H1 (cell line): ENCODE measurements around the gene MPPE1. TPM values are rescaled to one million over a fixed set of nuclear protein-coding genes. Genes with fewer than 3 reads are reported as not detected.

Experiments
- CTCF ChIA-PET: fragments of 300-600 bp; sonication (Branson Sonifier 250); formaldehyde crosslinking; loops from one replicate; lab custom pipeline; 2021; ENCODE audit not compliant: partially characterized antibody; lab: Charles Lee
- POLR2A ChIA-PET: fragments of 300-600 bp; sonication (Branson Sonifier 250); formaldehyde crosslinking; loops from one replicate; lab custom pipeline; 2021; ENCODE audit warnings: inconsistent platforms; ENCODE audit not compliant: partially characterized antibody; lab: Charles Lee
- DNase-seq, 2 experiments: peaks; one replicate each; pipeline versions ENCODE4 v3.0.0 to v3.0.0-alpha.2; 2010 to 2022; ENCODE audit warnings: low spot score in 2 of 2, low read depth in 1 of 2, mixed read lengths in 1 of 2
- FAIRE-seq: peaks from 2 replicates; lab custom pipeline; 2011; peaks lifted over from hg19 to GRCh38; lab: Jason Lieb, UNC
- H2AFZ ChIP-seq: 2 replicates; pipeline ENCODE4 v1.8.1; 2012; ENCODE audit warnings: low read length, inconsistent platforms
- H2AK5ac ChIP-seq: 2 replicates; pipeline ENCODE4 v1.6.1; 2013; ENCODE audit warnings: low read depth, low read length
- H2BK120ac ChIP-seq: replicated peaks from 2 replicates; pipeline ENCODE3; 2013; ENCODE audit warnings: low read depth, low read length, inconsistent platforms
- H2BK12ac ChIP-seq: 2 replicates; pipeline ENCODE4 v1.6.1; 2013; ENCODE audit warnings: low read depth, low read length
- H2BK15ac ChIP-seq: 2 replicates; pipeline ENCODE4 v1.6.1; 2013; ENCODE audit warnings: low read length
- H2BK20ac ChIP-seq: 2 replicates; pipeline ENCODE4 v1.6.1; 2013; ENCODE audit warnings: low read length
- H2BK5ac ChIP-seq: 2 replicates; pipeline ENCODE4 v1.6.1; 2013; ENCODE audit warnings: low read depth, low read length
- H3K14ac ChIP-seq: 2 replicates; pipeline ENCODE4 v1.6.1; 2013; ENCODE audit warnings: inconsistent platforms; ENCODE audit not compliant: insufficient read length
- H3K18ac ChIP-seq: 2 replicates; pipeline ENCODE4 v1.6.1; 2013; ENCODE audit warnings: low read length; ENCODE audit errors: extremely low read depth
- H3K23ac ChIP-seq: 2 replicates; pipeline ENCODE4 v1.6.1; 2013; ENCODE audit warnings: inconsistent platforms; ENCODE audit not compliant: insufficient read length
- H3K23me2 ChIP-seq: 2 replicates; pipeline ENCODE4 v1.6.1; 2013; ENCODE audit warnings: low read depth, low read length
- H3K27ac ChIP-seq: 2 replicates; pipeline ENCODE4 v1.6.1; 2011; ENCODE audit warnings: low read depth, low read length, inconsistent platforms
- H3K27me3 ChIP-seq, 4 experiments: replicated peaks in 1 of 4; 1 replicate in 1 of 4; 2 replicates in 3 of 4; pipeline versions ENCODE4 v1.6.1 to v1.8.1; 2011 to 2013; ENCODE audit warnings: low read length in 3 of 4, mild to moderate bottlenecking in 3 of 4, inconsistent platforms in 2 of 4, mixed read lengths in 2 of 4, moderate library complexity in 1 of 4; ENCODE audit not compliant: control insufficient read depth in 3 of 4, insufficient read depth in 3 of 4; ENCODE audit errors: extremely low read depth in 1 of 4
- H3K36me3 ChIP-seq, 4 experiments: 2 replicates each; pipeline versions ENCODE4 v1.6.1 to v1.8.1; 2011 to 2013; ENCODE audit warnings: mild to moderate bottlenecking in 4 of 4, low read length in 3 of 4, moderate library complexity in 2 of 4, control low read depth in 1 of 4, inconsistent platforms in 1 of 4; ENCODE audit not compliant: insufficient read depth in 4 of 4, control insufficient read depth in 2 of 4
- H3K4ac ChIP-seq: replicated peaks from 2 replicates; pipeline ENCODE3; 2013; ENCODE audit warnings: low read length, low read depth, mixed read lengths, inconsistent platforms; ENCODE audit not compliant: insufficient read length
- H3K4me1 ChIP-seq, 4 experiments: replicated peaks in 1 of 4; 1 replicate in 1 of 4; 2 replicates in 3 of 4; pipeline versions ENCODE4 v1.6.1 to v1.8.1; 2011 to 2013; ENCODE audit warnings: low read length in 3 of 4, inconsistent platforms in 2 of 4, mixed read lengths in 1 of 4; ENCODE audit not compliant: insufficient read depth in 4 of 4, control insufficient read depth in 3 of 4
- H3K4me2 ChIP-seq, 2 experiments: 2 replicates each; pipeline versions ENCODE4 v1.6.1 to v1.8.1; 2011 to 2013; ENCODE audit warnings: low read depth in 2 of 2, low read length in 2 of 2, control low read depth in 1 of 2, inconsistent platforms in 1 of 2, mild to moderate bottlenecking in 1 of 2; ENCODE audit not compliant: insufficient read depth in 1 of 2
- H3K4me3 ChIP-seq, 4 experiments: fragments of 200-600, 300-600 bp in 1 of 4; sonication (generic), shearing (Covaris generic), sonication (Bioruptor Twin) in 1 of 4; 2 replicates each; pipeline versions ENCODE4 v1.5.1 to v1.8.1; 2011 to 2016; ENCODE audit warnings: low read length in 4 of 4, low read depth in 3 of 4, control low read depth in 2 of 4, inconsistent platforms in 2 of 4, mild to moderate bottlenecking in 2 of 4, mixed read lengths in 1 of 4, moderate library complexity in 1 of 4; ENCODE audit not compliant: insufficient read depth in 2 of 4; ENCODE audit errors: extremely low read depth in 1 of 4
- H3K56ac ChIP-seq: replicated peaks from 2 replicates; pipeline ENCODE3; 2013; ENCODE audit warnings: low read depth, mild to moderate bottlenecking, mixed read lengths, low read length, inconsistent platforms; ENCODE audit not compliant: insufficient read length
- H3K79me1 ChIP-seq: 2 replicates; pipeline ENCODE4 v1.6.1; 2013; ENCODE audit warnings: low read depth, low read length, control low read depth
- H3K79me2 ChIP-seq, 2 experiments: 2 replicates each; pipeline versions ENCODE4 v1.6.1 to v1.8.1; 2012 to 2013; ENCODE audit warnings: low read length in 2 of 2, mild to moderate bottlenecking in 2 of 2, inconsistent platforms in 1 of 2; ENCODE audit not compliant: insufficient read depth in 2 of 2, control insufficient read depth in 1 of 2
- H3K9ac ChIP-seq, 4 experiments: replicated peaks in 1 of 4; 1 replicate in 1 of 4; 2 replicates in 3 of 4; pipeline versions ENCODE4 v1.6.1 to v1.8.1; 2011 to 2013; ENCODE audit warnings: low read depth in 3 of 4, low read length in 3 of 4, control low read depth in 2 of 4, mild to moderate bottlenecking in 2 of 4, moderate library complexity in 2 of 4, inconsistent platforms in 1 of 4; ENCODE audit errors: extremely low read depth in 1 of 4
- H3K9me3 ChIP-seq, 2 experiments: 2 replicates each; pipeline versions ENCODE4 v1.6.1 to v1.8.1; 2012 to 2013; ENCODE audit warnings: mild to moderate bottlenecking in 2 of 2, moderate library complexity in 2 of 2, control low read depth in 1 of 2, inconsistent platforms in 1 of 2, low read depth in 1 of 2, low read length in 1 of 2, mixed read lengths in 1 of 2; ENCODE audit not compliant: insufficient read depth in 2 of 2
- H4K20me1 ChIP-seq, 2 experiments: replicated peaks in 1 of 2; 2 replicates each; pipeline versions ENCODE3 to v1.8.1; 2011 to 2013; ENCODE audit warnings: inconsistent platforms in 2 of 2, low read length in 2 of 2, mild to moderate bottlenecking in 1 of 2; ENCODE audit not compliant: insufficient read depth in 2 of 2, control insufficient read depth in 1 of 2
- H4K5ac ChIP-seq: 2 replicates; pipeline ENCODE4 v1.6.1; 2013; ENCODE audit warnings: low read length, low read depth, mixed read lengths, inconsistent platforms; ENCODE audit not compliant: insufficient read length
- H4K8ac ChIP-seq: 2 replicates; pipeline ENCODE4 v1.8.0; 2013; ENCODE audit warnings: mild to moderate bottlenecking, moderate library complexity, low read length, inconsistent platforms; ENCODE audit not compliant: insufficient read depth; ENCODE audit errors: extremely low read depth
- H4K91ac ChIP-seq: replicated peaks from 2 replicates; pipeline ENCODE3; 2013; ENCODE audit warnings: low read length, mixed read lengths, inconsistent platforms; ENCODE audit not compliant: insufficient read length
- ASH2L ChIP-seq: fragments of 200-600, 300-600 bp; sonication (generic); IDR thresholded peaks from one replicate; pipeline ENCODE4 v1.7.1; 2017; ENCODE audit warnings: low read length
- ATF2 ChIP-seq: IDR thresholded peaks from 2 replicates; pipeline ENCODE4 v1.6.1; 2012; ENCODE audit warnings: low read length, inconsistent platforms
- BCL11A ChIP-seq, 2 experiments: IDR thresholded peaks; one replicate each; pipeline ENCODE4 v1.6.1; 2011; ENCODE audit warnings: low read depth in 2 of 2, low read length in 2 of 2, mild to moderate bottlenecking in 2 of 2
- CBX8 ChIP-seq: fragments of 300-800, 300-1000 bp; sonication (generic); IDR thresholded peaks from 2 replicates; pipeline ENCODE4 v1.7.1; 2016; ENCODE audit warnings: low read depth, low read length, borderline replicate concordance
- FOSL1 ChIP-seq: IDR thresholded peaks from 2 replicates; pipeline ENCODE4 v1.6.1; 2011; ENCODE audit warnings: mild to moderate bottlenecking, low read depth, low read length, moderate library complexity; ENCODE audit not compliant: insufficient read depth
- NRF1 ChIP-seq: IDR thresholded peaks from 2 replicates; pipeline ENCODE4 v1.6.1; 2011; ENCODE audit warnings: mild to moderate bottlenecking, low read depth, low read length, improper control_type of control experiment
- POU5F1 ChIP-seq: IDR thresholded peaks from 2 replicates; pipeline ENCODE4 v1.6.1; 2011; ENCODE audit warnings: low read depth, mild to moderate bottlenecking, low read length, moderate library complexity
- RBBP5 ChIP-seq: IDR thresholded peaks from 2 replicates; pipeline ENCODE4 v1.7.1; 2012; ENCODE audit warnings: low read depth, mild to moderate bottlenecking, inconsistent platforms, low read length, moderate library complexity, borderline replicate concordance
- RNF2 ChIP-seq: fragments of 200-900, 300-1000 bp; sonication (generic); IDR thresholded peaks from 2 replicates; pipeline ENCODE4 v1.7.1; 2016; ENCODE audit warnings: borderline replicate concordance, low read depth, mild to moderate bottlenecking, antibody characterized with exemption, low read length; ENCODE audit not compliant: poor library complexity, severe bottlenecking; ENCODE audit errors: missing control alignments
- SP1 ChIP-seq: IDR thresholded peaks from 2 replicates; pipeline ENCODE4 v1.6.1; 2011; ENCODE audit warnings: low read depth, low read length
- SP4 ChIP-seq: IDR thresholded peaks from 2 replicates; pipeline ENCODE4 v1.6.1; 2012; ENCODE audit warnings: low read length, inconsistent platforms
- TBP ChIP-seq: IDR thresholded peaks from 2 replicates; pipeline ENCODE4 v1.6.1; 2011; ENCODE audit warnings: low read depth, low read length, improper control_type of control experiment
- TEAD4 ChIP-seq: IDR thresholded peaks from 2 replicates; pipeline ENCODE4 v1.6.1; 2012; ENCODE audit warnings: low read depth, low read length, inconsistent platforms, mixed read lengths
- WGBS, 2 experiments: shearing (Covaris generic) in 1 of 2; methylation state at CpG; one replicate each; pipeline versions ENCODE4 v1.1.6 to v1.1.7; 2013 to 2015; ENCODE audit warnings: low lambda C conversion rate in 2 of 2, mixed read lengths in 2 of 2, inconsistent platforms in 1 of 2, low coverage in 1 of 2, missing lambda C conversion rate in 1 of 2; ENCODE audit not compliant: insufficient replicate concordance in 2 of 2, insufficient coverage in 1 of 2, insufficient read length in 1 of 2; ENCODE audit errors: extremely low coverage in 1 of 2, missing lambda C conversion rate in 1 of 2; 5-methylcytosine and 5-hydroxymethylcytosine counted together
- polyA plus RNA-seq, 7 experiments: library from polyadenylated mRNA; depleted of rRNA in 3 of 7; stranded (reverse) in 5 of 7; unstranded in 2 of 7; fragments of >200 nt in 5 of 7; fragments of 200-250 nt in 2 of 7; gene quantifications; 1 replicate in 5 of 7; 2 replicates in 1 of 7; 4 replicates in 1 of 7; pipeline versions ENCODE4 v1.2.1 to v1.2.3, GENCODE V29; 2011 to 2013; ENCODE audit warnings: missing spikeins in 2 of 7, mixed read lengths in 2 of 7
- total RNA-seq: library from RNA; stranded (reverse); fragmentation: NEBNext Ultra II Directional; extraction: Animal tissue kit (Norgen Biotek cat#: 25700); gene quantifications from 2 replicates; pipeline ENCODE4 v1.2.1, GENCODE V29; 2021

Gene MPPE1
- total and polyA plus RNA-seq, 2 of the 8 experiments (the other 6 are each of a cell fraction or from before 2014, with no cell fraction given) = 13.7 to 20.9 TPM

- no peak overlapping the region for H2AK5ac ChIP-seq
- no peaks in the 10 kb centered on the region for H4K20me1 ChIP-seq
- POLR2A ChIA-PET = interaction anchor here (2.2 kb wide), 1 partner anchor 71 kb away, joined by 9 read pairs; the partner anchor contains the start of gene IMPA2
- no peak overlapping the region for H3K4me2 ChIP-seq
- H2BK12ac ChIP-seq = no peak overlapping the region
- H3K79me2 ChIP-seq = no peaks in the 10 kb centered on the region
- DNase-seq (no peak), FAIRE-seq (no peak)
- peaks cover 10% of the 10 kb centered on the region; the same call in 1 of the 2 replicates for H3K23me2 ChIP-seq
- no peak overlapping the region for H2BK120ac ChIP-seq
- H2AFZ ChIP-seq = no peak overlapping the region
- H3K4me1 ChIP-seq = peaks cover 2 to 12% (median 5%) of the 10 kb centered on the region in 4 experiments; a peak in 6 of 7 replicates
- H3K9ac ChIP-seq = no peak overlapping the region
- H3K23ac ChIP-seq = no peak overlapping the region
- H3K27ac ChIP-seq = no peak overlapping the region
- no peak overlapping the region for H4K5ac ChIP-seq
- CTCF ChIA-PET = interaction anchor here (0.8 to 1.2 kb wide), 3 partner anchors 85 to 174 kb away, joined by 4 to 5 read pairs (median 4); no protein-coding TSS in a partner anchor
- H3K4me3 ChIP-seq = no peak overlapping the region
- no peak overlapping the region for H2BK20ac ChIP-seq
- no peak overlapping the region for H3K4ac ChIP-seq
- H3K36me3 ChIP-seq = no peaks in the 10 kb centered on the region
- no peak overlapping the region for H3K56ac ChIP-seq
- 80% methylated on average over 2 of the region's 2 CpGs; no CpG with 5 or more reads in 1 of the 2 experiments for WGBS, 2 experiments
- H3K14ac ChIP-seq = no peak overlapping the region
- H4K91ac ChIP-seq = no peak overlapping the region
- H3K27me3 ChIP-seq = no peaks in the 10 kb centered on the region
- no peaks in the 10 kb centered on the region for H3K9me3 ChIP-seq
- H4K8ac ChIP-seq = no peak overlapping the region
- H2BK5ac ChIP-seq = no peak overlapping the region
- no peaks in the 10 kb centered on the region for H3K79me1 ChIP-seq
- no peak overlapping the region for H2BK15ac ChIP-seq
- H3K18ac ChIP-seq = no peak overlapping the region
- TF ChIP-seq RBBP5 (no peak), POU5F1 (no peak), NRF1 (no peak), CBX8 (no peak), ATF2 (no peak), RNF2 (no peak), SP4 (no peak), BCL11A (IDR thresholded peaks at IDR 0.05; ENCODE audit: low read depth in 2 of 2, low read length in 2 of 2) (no peak), TBP (no peak), TEAD4 (no peak), SP1 (no peak), ASH2L (no peak), FOSL1 (no peak)
Measured at GRCh38 chr18:11909591-11910026, 1.5 kb upstream of the MPPE1 start.
